HCT116 (cell line): ENCODE measurements around the gene HEXB. TPM values are rescaled to one million over a fixed set of nuclear protein-coding genes. Genes with fewer than 3 reads are reported as not detected.

ENCODE experiments used
- ATAC-seq: fragments of 200-7000 bp; cut with Tn5 transposase; 2 replicates; pipeline ENCODE4 v1.9.1; 2020; ENCODE audit warnings: mild to moderate bottlenecking, moderate library complexity
- BruUV-seq: library from RNA; stranded (reverse); fragments of 400-500 nt; replicated peaks from 2 replicates; lab custom pipeline; 2021; lab: Mats Ljungman, UMichigan
- CTCF ChIA-PET: fragments of 300-600 bp; sonication (Branson Sonifier 250); formaldehyde crosslinking; loops from one replicate; lab custom pipeline; 2021; ENCODE audit warnings: antibody characterized with exemption; lab: Charles Lee
- POLR2A ChIA-PET: fragments of 300-600, 350-600 bp; sonication (Branson Sonifier 250); formaldehyde crosslinking; loops from one replicate; lab custom pipeline; 2021; ENCODE audit warnings: antibody characterized with exemption; lab: Charles Lee
- RAD21 ChIA-PET, 2 experiments: fragments of 300-600 bp; sonication (Branson Sonifier 250); formaldehyde crosslinking; loops; one replicate each; lab custom pipeline; 2023; ENCODE audit warnings: low total read pairs in 2 of 2; ENCODE audit not compliant: uncharacterized antibody in 2 of 2, unreplicated experiment in 2 of 2, low non-redundant PET in 1 of 2; lab: Charles Lee
- DNase-seq: peaks from one replicate; pipeline ENCODE4 v3.0.0-alpha.2; 2010; ENCODE audit warnings: low read depth, low spot score
- H2AFZ ChIP-seq: fragments of 200-600 bp; shearing (Covaris generic), sonication (generic); 2 replicates; pipeline ENCODE4 v1.6.1; 2017; ENCODE audit warnings: low read depth, mixed run types, mixed read lengths, antibody characterized with exemption, low read length; ENCODE audit not compliant: poor library complexity, severe bottlenecking
- H3K27ac ChIP-seq: 2 replicates; pipeline ENCODE4 v1.5.1; 2012; ENCODE audit warnings: low read depth, low read length
- H3K27me3 ChIP-seq: fragments of 200-600 bp; sonication (generic); 2 replicates; pipeline ENCODE4 v1.6.1; 2016; ENCODE audit warnings: mixed run types, low read length, mixed read lengths; ENCODE audit not compliant: insufficient read depth
- H3K36me3 ChIP-seq, 2 experiments: fragments of 200-500 bp in 1 of 2; fragments of 200-600 bp in 1 of 2; sonication (Bioruptor generic) in 1 of 2; sonication (generic) in 1 of 2; 2 replicates each; pipeline versions ENCODE4 v1.5.1 to v1.6.1; 2014 to 2016; ENCODE audit warnings: low read length in 2 of 2, inconsistent platforms in 1 of 2, mixed read lengths in 1 of 2, mixed run types in 1 of 2; ENCODE audit not compliant: insufficient read depth in 2 of 2, control insufficient read depth in 1 of 2
- H3K4me1 ChIP-seq, 2 experiments: fragments of 200-600 bp in 1 of 2; sonication (generic) in 1 of 2; 2 replicates each; pipeline versions ENCODE4 v1.5.1 to v1.6.1; 2012 to 2017; ENCODE audit warnings: low read length in 2 of 2, inconsistent platforms in 1 of 2, mild to moderate bottlenecking in 1 of 2, mixed read lengths in 1 of 2, mixed run types in 1 of 2, moderate library complexity in 1 of 2; ENCODE audit not compliant: insufficient read depth in 2 of 2, control insufficient read depth in 1 of 2
- H3K4me2 ChIP-seq: fragments of 200-600 bp; sonication (generic); 2 replicates; pipeline ENCODE4 v1.6.1; 2017; ENCODE audit warnings: mixed run types, low read length, mixed read lengths
- H3K4me3 ChIP-seq, 2 experiments: fragments of 200-600 bp in 1 of 2; sonication (generic) in 1 of 2; replicated peaks in 1 of 2; 2 replicates each; pipeline ENCODE4 v1.5.1; 2011 to 2016; ENCODE audit warnings: low read length in 2 of 2, control low read depth in 1 of 2, low read depth in 1 of 2, mild to moderate bottlenecking in 1 of 2, mixed read lengths in 1 of 2, mixed run types in 1 of 2
- H3K79me2 ChIP-seq: fragments of 200-600 bp; sonication (generic); 2 replicates; pipeline ENCODE4 v1.6.1; 2017; ENCODE audit warnings: mild to moderate bottlenecking, mixed run types, low read length, moderate library complexity, mixed read lengths; ENCODE audit not compliant: insufficient read depth
- H3K9ac ChIP-seq: fragments of 200-600 bp; sonication (generic); 2 replicates; pipeline ENCODE4 v1.6.1; 2016; ENCODE audit warnings: low read length, mixed read lengths
- H3K9me2 ChIP-seq: fragments of 200-600 bp; sonication (generic), shearing (Covaris generic); 2 replicates; pipeline ENCODE4 v1.6.1; 2017; ENCODE audit warnings: mixed run types, mild to moderate bottlenecking, moderate library complexity; ENCODE audit not compliant: insufficient read depth
- H3K9me3 ChIP-seq, 2 experiments: fragments of 200-500 bp in 1 of 2; fragments of 200-600 bp in 1 of 2; sonication (Bioruptor generic) in 1 of 2; sonication (generic) in 1 of 2; 2 replicates each; pipeline ENCODE4 v1.6.1; 2014 to 2017; ENCODE audit warnings: low read length in 2 of 2, mixed read lengths in 2 of 2, inconsistent platforms in 1 of 2, low read depth in 1 of 2, mild to moderate bottlenecking in 1 of 2, mixed run types in 1 of 2, moderate library complexity in 1 of 2; ENCODE audit not compliant: control insufficient read depth in 1 of 2, insufficient read depth in 1 of 2
- H4K20me1 ChIP-seq: fragments of 200-600 bp; sonication (generic), shearing (Covaris generic); 2 replicates; pipeline ENCODE4 v1.6.1; 2017; ENCODE audit warnings: mixed run types, mild to moderate bottlenecking, moderate library complexity; ENCODE audit not compliant: insufficient read depth
- ATF3 ChIP-seq: IDR thresholded peaks from 2 replicates; pipeline ENCODE4 v1.6.1; 2012
- CBX3 ChIP-seq: IDR thresholded peaks from 2 replicates; pipeline ENCODE4 v1.6.1; 2012; ENCODE audit warnings: low read depth
- EGR1 ChIP-seq: IDR thresholded peaks from 2 replicates; pipeline ENCODE4 v1.6.1; 2012; ENCODE audit warnings: low read depth
- EZH2phosphoT487 ChIP-seq: fragments of 200-600 bp; IDR thresholded peaks from 2 replicates; pipeline ENCODE4 v1.6.1; 2018; ENCODE audit warnings: antibody characterized with exemption, borderline replicate concordance
- JUND ChIP-seq: IDR thresholded peaks from 2 replicates; pipeline ENCODE4 v1.6.1; 2012
- POLR2A ChIP-seq: IDR thresholded peaks from 2 replicates; pipeline ENCODE4 v1.7.0; 2011; ENCODE audit warnings: borderline replicate concordance; ENCODE audit not compliant: insufficient read depth, insufficient read length; ENCODE audit errors: extremely low read depth
- RAD21 ChIP-seq: IDR thresholded peaks from 2 replicates; pipeline ENCODE4 v1.6.1; 2012; ENCODE audit warnings: low read depth, mild to moderate bottlenecking
- SIN3A ChIP-seq: IDR thresholded peaks from 2 replicates; pipeline ENCODE4 v1.6.1; 2012; ENCODE audit warnings: low read depth
- SP1 ChIP-seq: IDR thresholded peaks from 2 replicates; pipeline ENCODE4 v1.6.1; 2012; ENCODE audit warnings: low read depth
- TCF7L2 ChIP-seq: IDR thresholded peaks from 2 replicates; pipeline ENCODE4 v1.7.0; 2011; ENCODE audit warnings: borderline replicate concordance, inconsistent platforms; ENCODE audit not compliant: insufficient read depth, insufficient read length; ENCODE audit errors: extremely low read depth
- ZFX ChIP-seq: fragments of 450-650 bp; IDR thresholded peaks from 2 replicates; pipeline ENCODE4 v1.6.1; 2017
- ZNF274 ChIP-seq: fragments of 200-500 bp; sonication (Bioruptor generic); IDR thresholded peaks from 2 replicates; pipeline ENCODE4 v1.6.1; 2014; ENCODE audit warnings: mild to moderate bottlenecking, low read depth, low read length, inconsistent platforms
- intact Hi-C: fragments of 100-400 bp; cut with micrococcal nuclease; formaldehyde crosslinking; loops from 2 replicates; pipeline ENCODE4 v1.10.0; 2022
- total RNA-seq: library from RNA; stranded (reverse); gene quantifications from one replicate; pipeline ENCODE4 v1.2.1, GENCODE V29; 2021; ENCODE audit not compliant: unreplicated experiment
- TF ChIP-seq, protein P1 (sequence below): IDR thresholded peaks from 2 replicates; pipeline ENCODE4 v1.6.1; 2012; ENCODE audit warnings: low read depth
- TF ChIP-seq, protein P2 (sequence below): IDR thresholded peaks from 2 replicates; pipeline ENCODE4 v1.6.1; 2011; ENCODE audit warnings: mild to moderate bottlenecking, low read length, moderate library complexity; ENCODE audit not compliant: insufficient replicate concordance; ENCODE audit errors: extremely low read depth

Gene HEXB
- total RNA-seq, 1 experiment from 2014 or later = 123 TPM

- intact Hi-C loops = no loop called here
- BruUV-seq = no TSS peak
- H4K20me1 ChIP-seq = peaks cover 5% of the 10 kb centered on the region; the same call in 1 of the 2 replicates
- peaks cover 66 to 69% of the 10 kb centered on the region in 2 experiments for H3K4me1 ChIP-seq
- peaks cover 9 to 10% of the 10 kb centered on the region in 2 experiments; a peak in 3 of 4 replicates for H3K36me3 ChIP-seq
- CTCF ChIA-PET = no interaction called here
- TF ChIP-seq EGR1 (no peak), ATF3 (no peak), ZFX (no peak), JUND (no peak), SIN3A (no peak), SP1 (no peak), TCF7L2 (no peak), POLR2A (no peak), CBX3 (no peak), EZH2phosphoT487 (no peak), RAD21 (no peak), ZNF274 (no peak)
- TF ChIP-seq, protein P1, sequence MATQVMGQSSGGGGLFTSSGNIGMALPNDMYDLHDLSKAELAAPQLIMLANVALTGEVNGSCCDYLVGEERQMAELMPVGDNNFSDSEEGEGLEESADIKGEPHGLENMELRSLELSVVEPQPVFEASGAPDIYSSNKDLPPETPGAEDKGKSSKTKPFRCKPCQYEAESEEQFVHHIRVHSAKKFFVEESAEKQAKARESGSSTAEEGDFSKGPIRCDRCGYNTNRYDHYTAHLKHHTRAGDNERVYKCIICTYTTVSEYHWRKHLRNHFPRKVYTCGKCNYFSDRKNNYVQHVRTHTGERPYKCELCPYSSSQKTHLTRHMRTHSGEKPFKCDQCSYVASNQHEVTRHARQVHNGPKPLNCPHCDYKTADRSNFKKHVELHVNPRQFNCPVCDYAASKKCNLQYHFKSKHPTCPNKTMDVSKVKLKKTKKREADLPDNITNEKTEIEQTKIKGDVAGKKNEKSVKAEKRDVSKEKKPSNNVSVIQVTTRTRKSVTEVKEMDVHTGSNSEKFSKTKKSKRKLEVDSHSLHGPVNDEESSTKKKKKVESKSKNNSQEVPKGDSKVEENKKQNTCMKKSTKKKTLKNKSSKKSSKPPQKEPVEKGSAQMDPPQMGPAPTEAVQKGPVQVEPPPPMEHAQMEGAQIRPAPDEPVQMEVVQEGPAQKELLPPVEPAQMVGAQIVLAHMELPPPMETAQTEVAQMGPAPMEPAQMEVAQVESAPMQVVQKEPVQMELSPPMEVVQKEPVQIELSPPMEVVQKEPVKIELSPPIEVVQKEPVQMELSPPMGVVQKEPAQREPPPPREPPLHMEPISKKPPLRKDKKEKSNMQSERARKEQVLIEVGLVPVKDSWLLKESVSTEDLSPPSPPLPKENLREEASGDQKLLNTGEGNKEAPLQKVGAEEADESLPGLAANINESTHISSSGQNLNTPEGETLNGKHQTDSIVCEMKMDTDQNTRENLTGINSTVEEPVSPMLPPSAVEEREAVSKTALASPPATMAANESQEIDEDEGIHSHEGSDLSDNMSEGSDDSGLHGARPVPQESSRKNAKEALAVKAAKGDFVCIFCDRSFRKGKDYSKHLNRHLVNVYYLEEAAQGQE = no peak
- TF ChIP-seq, protein P2, sequence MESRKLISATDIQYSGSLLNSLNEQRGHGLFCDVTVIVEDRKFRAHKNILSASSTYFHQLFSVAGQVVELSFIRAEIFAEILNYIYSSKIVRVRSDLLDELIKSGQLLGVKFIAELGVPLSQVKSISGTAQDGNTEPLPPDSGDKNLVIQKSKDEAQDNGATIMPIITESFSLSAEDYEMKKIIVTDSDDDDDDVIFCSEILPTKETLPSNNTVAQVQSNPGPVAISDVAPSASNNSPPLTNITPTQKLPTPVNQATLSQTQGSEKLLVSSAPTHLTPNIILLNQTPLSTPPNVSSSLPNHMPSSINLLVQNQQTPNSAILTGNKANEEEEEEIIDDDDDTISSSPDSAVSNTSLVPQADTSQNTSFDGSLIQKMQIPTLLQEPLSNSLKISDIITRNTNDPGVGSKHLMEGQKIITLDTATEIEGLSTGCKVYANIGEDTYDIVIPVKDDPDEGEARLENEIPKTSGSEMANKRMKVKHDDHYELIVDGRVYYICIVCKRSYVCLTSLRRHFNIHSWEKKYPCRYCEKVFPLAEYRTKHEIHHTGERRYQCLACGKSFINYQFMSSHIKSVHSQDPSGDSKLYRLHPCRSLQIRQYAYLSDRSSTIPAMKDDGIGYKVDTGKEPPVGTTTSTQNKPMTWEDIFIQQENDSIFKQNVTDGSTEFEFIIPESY = no peak
- H3K9me2 ChIP-seq = no peaks in the 10 kb centered on the region
- no peaks in the 10 kb centered on the region for H3K9me3 ChIP-seq
- DNase-seq (no peak), ATAC-seq (no peak)
- RAD21 ChIA-PET = no interaction called here
- no peaks in the 10 kb centered on the region for H3K27me3 ChIP-seq
- H3K9ac ChIP-seq = no peak overlapping the region
- H2AFZ ChIP-seq = no peak overlapping the region
- H3K4me2 ChIP-seq = no peak overlapping the region
- H3K27ac ChIP-seq = no peak overlapping the region
- no peak overlapping the region for H3K4me3 ChIP-seq
- peaks cover 49% of the 10 kb centered on the region for H3K79me2 ChIP-seq
- POLR2A ChIA-PET = no interaction called here
Measured at GRCh38 chr5:74636149-74636548, 48.9 kb upstream of the HEXB start.
